HepG2 (cell line): Measurements from ENCODE around the gene NTM. TPM values are rescaled to one million over a fixed set of nuclear protein-coding genes. Genes with fewer than 3 reads are reported as not detected.

Experiments
- ATAC-seq: fragments of 200-7000 bp; cut with Tn5 transposase; 3 replicates; pipeline ENCODE4 v1.9.1; 2020; ENCODE audit warnings: mild to moderate bottlenecking, moderate library complexity
- BruUV-seq: library from RNA; stranded (reverse); fragments of 400-500 nt; replicated peaks from 2 replicates; lab custom pipeline; 2021; lab: Mats Ljungman, UMichigan
- CTCF ChIA-PET: fragments of 300-600 bp; formaldehyde crosslinking; extraction: SDS; loops from one replicate; lab custom pipeline; 2021; ENCODE audit warnings: low total read pairs, inconsistent platforms, low intra/inter-chr PET ratio; lab: Yijun Ruan, JAX
- POLR2A ChIA-PET: fragments of 350-600 bp; sonication (Branson Sonifier 250); formaldehyde crosslinking; loops from one replicate; lab custom pipeline; 2020; ENCODE audit warnings: antibody characterized with exemption, inconsistent platforms; lab: Yijun Ruan, JAX
- DNase-seq: peaks from one replicate; pipeline ENCODE4 v3.0.0-alpha.2; 2015; ENCODE audit warnings: low spot score
- FAIRE-seq: peaks from 3 replicates; lab custom pipeline; 2011; peaks lifted over from hg19 to GRCh38; lab: Jason Lieb, UNC
- H2AFZ ChIP-seq: one replicate; pipeline ENCODE4 v1.6.1; 2011; ENCODE audit warnings: low read length, inconsistent platforms
- H3K27ac ChIP-seq: fragments of 300-600 bp; 3 replicates; pipeline ENCODE4 v1.8.0; 2011; ENCODE audit warnings: mixed run types, mild to moderate bottlenecking, mixed read lengths, low read length, inconsistent platforms; ENCODE audit not compliant: insufficient read depth; ENCODE audit errors: extremely low read length
- H3K27me3 ChIP-seq, 2 experiments: fragments of 200-600 bp in 1 of 2; 2 replicates in 1 of 2; 3 replicates in 1 of 2; pipeline versions ENCODE4 v1.6.0 to v1.8.0; 2011; ENCODE audit warnings: low read length in 2 of 2, mild to moderate bottlenecking in 2 of 2, moderate library complexity in 2 of 2, inconsistent platforms in 1 of 2; ENCODE audit not compliant: insufficient read depth in 2 of 2, control insufficient read depth in 1 of 2
- H3K36me3 ChIP-seq, 2 experiments: fragments of 200-600 bp in 1 of 2; replicated peaks in 1 of 2; 2 replicates in 1 of 2; 3 replicates in 1 of 2; pipeline versions ENCODE4 v1.5.1 to v1.8.0; 2011; ENCODE audit warnings: low read length in 2 of 2, inconsistent platforms in 1 of 2; ENCODE audit not compliant: insufficient read depth in 2 of 2, control insufficient read depth in 1 of 2
- H3K4me1 ChIP-seq: 2 replicates; pipeline ENCODE4 v1.5.1; 2012; ENCODE audit warnings: low read length, inconsistent platforms; ENCODE audit not compliant: insufficient read depth
- H3K4me2 ChIP-seq: 2 replicates; pipeline ENCODE4 v1.6.0; 2011; ENCODE audit warnings: low read depth, low read length, inconsistent platforms
- H3K4me3 ChIP-seq, 3 experiments: fragments of 200-600 bp in 1 of 3; sonication (generic), shearing (Covaris generic) in 1 of 3; replicated peaks in 1 of 3; 2 replicates each; pipeline ENCODE4 v1.5.1; 2011 to 2016; ENCODE audit warnings: low read length in 3 of 3, inconsistent platforms in 2 of 3, low read depth in 2 of 3, mild to moderate bottlenecking in 2 of 3, control low read depth in 1 of 3, mixed read lengths in 1 of 3; ENCODE audit not compliant: insufficient read depth in 1 of 3
- H3K79me2 ChIP-seq: one replicate; pipeline ENCODE4 v1.6.1; 2011; ENCODE audit warnings: low read length, inconsistent platforms; ENCODE audit not compliant: insufficient read depth
- H3K9ac ChIP-seq: 2 replicates; pipeline ENCODE4 v1.6.0; 2011; ENCODE audit warnings: mild to moderate bottlenecking, low read depth, low read length, inconsistent platforms; ENCODE audit not compliant: insufficient read depth
- H3K9me3 ChIP-seq: 2 replicates; pipeline ENCODE4 v1.5.1; 2012; ENCODE audit warnings: mild to moderate bottlenecking, low read length
- H4K20me1 ChIP-seq: 2 replicates; pipeline ENCODE4 v1.6.0; 2011; ENCODE audit warnings: inconsistent platforms, mild to moderate bottlenecking, low read length, moderate library complexity; ENCODE audit not compliant: insufficient read depth
- BRD4 ChIP-seq: sonication (generic); formaldehyde crosslinking; IDR thresholded peaks from 2 replicates; pipeline ENCODE4 v1.4.0; 2020; ENCODE audit warnings: missing genetic modification reagents
- CBX5 ChIP-seq: sonication (generic); formaldehyde crosslinking; IDR thresholded peaks from 2 replicates; pipeline ENCODE4 v1.4.0; 2020; ENCODE audit warnings: missing genetic modification reagents, borderline replicate concordance
- DR1 ChIP-seq: sonication (generic); formaldehyde crosslinking; IDR thresholded peaks from 2 replicates; pipeline ENCODE4 v1.8.0; 2021; ENCODE audit warnings: mild to moderate bottlenecking, missing genetic modification reagents, inconsistent platforms
- HNF4G ChIP-seq, 2 experiments: sonication (generic) in 1 of 2; formaldehyde crosslinking in 1 of 2; IDR thresholded peaks; 2 replicates each; pipeline versions ENCODE4 v1.4.0 to v1.6.1; 2011 to 2020; ENCODE audit warnings: borderline replicate concordance in 2 of 2, low read depth in 2 of 2, mild to moderate bottlenecking in 2 of 2, low read length in 1 of 2, missing genetic modification reagents in 1 of 2, moderate library complexity in 1 of 2
- HNRNPL ChIP-seq: fragments of 200-400 bp; formaldehyde crosslinking; IDR thresholded peaks from 2 replicates; pipeline ENCODE4 v1.6.1; 2017; ENCODE audit warnings: mild to moderate bottlenecking, low read depth, low read length
- RAD21 ChIP-seq: fragments of 450-650 bp; formaldehyde crosslinking; IDR thresholded peaks from 2 replicates; pipeline ENCODE4 v1.5.0; 2020; ENCODE audit warnings: mild to moderate bottlenecking
- RBM39 ChIP-seq: fragments of 200-400 bp; formaldehyde crosslinking; IDR thresholded peaks from one replicate; pipeline ENCODE4 v1.6.1; 2018; ENCODE audit warnings: antibody characterized with exemption, mild to moderate bottlenecking, low read depth, low read length; ENCODE audit not compliant: poor library complexity, severe bottlenecking
- SATB2 ChIP-seq: sonication (generic); formaldehyde crosslinking; IDR thresholded peaks from 2 replicates; pipeline ENCODE4 v1.5.0; 2020; ENCODE audit warnings: missing genetic modification reagents
- SMC3 ChIP-seq: IDR thresholded peaks from 2 replicates; pipeline ENCODE4 v1.6.1; 2011; ENCODE audit warnings: low read length, improper control_type of control experiment
- ZNF775 ChIP-seq: sonication (generic); formaldehyde crosslinking; IDR thresholded peaks from 2 replicates; pipeline ENCODE4 v1.4.0; 2020; ENCODE audit warnings: missing genetic modification reagents, mild to moderate bottlenecking, moderate library complexity, borderline replicate concordance
- ZNF780A ChIP-seq: sonication (generic); formaldehyde crosslinking; IDR thresholded peaks from 2 replicates; pipeline ENCODE4 v1.8.0; 2022; ENCODE audit warnings: mild to moderate bottlenecking, missing genetic modification reagents, moderate library complexity
- ZNF781 ChIP-seq: sonication (generic); formaldehyde crosslinking; IDR thresholded peaks from 2 replicates; pipeline ENCODE4 v1.5.1; 2020; ENCODE audit warnings: borderline replicate concordance, mild to moderate bottlenecking, missing genetic modification reagents; ENCODE audit errors: not compliant biosample characterization
- WGBS: methylation state at CpG from one replicate; pipeline ENCODE4 v1.1.6; 2017; ENCODE audit warnings: low lambda C conversion rate; 5-methylcytosine and 5-hydroxymethylcytosine counted together
- in situ Hi-C: cut with HindIII; loops from 2 replicates; pipeline ENCODE4 v1.10.0; 2017; ENCODE audit warnings: low pct_unique_long_range_greater_than_20kb; ENCODE audit not compliant: extremely low pct_ligation_motif_present
- intact Hi-C: fragments of 100-400 bp; cut with micrococcal nuclease; formaldehyde crosslinking; loops from one replicate; pipeline ENCODE4 v1.10.0; 2022; ENCODE audit not compliant: unreplicated experiment
- polyA plus RNA-seq, 8 experiments: library from polyadenylated mRNA; depleted of rRNA in 3 of 8; stranded (reverse) in 7 of 8; unstranded in 1 of 8; fragments of >200 nt; fragmentation: Illumina TruSeq in 4 of 8; extraction: Trizol in 4 of 8; gene quantifications; 2 replicates each; pipeline versions ENCODE4 v1.2.1 to v1.2.3, GENCODE V29; 2011 to 2016; ENCODE audit warnings: low read depth in 4 of 8, missing spikeins in 1 of 8, mixed read lengths in 1 of 8; ENCODE audit not compliant: insufficient read depth in 1 of 8
- total RNA-seq, 5 experiments: library from RNA; depleted of rRNA; stranded (reverse); fragments of >200 nt; fragmentation: Illumina TruSeq; extraction: Trizol; gene quantifications; 2 replicates each; pipeline ENCODE4 v1.2.3, GENCODE V29; 2016; ENCODE audit warnings: low read depth in 1 of 5
- TF ChIP-seq, protein P1 (sequence below): sonication (generic); formaldehyde crosslinking; IDR thresholded peaks from 2 replicates; pipeline ENCODE4 v1.4.0; 2020; ENCODE audit warnings: mild to moderate bottlenecking, missing genetic modification reagents
- TF ChIP-seq, protein P2 (sequence below): sonication (generic); formaldehyde crosslinking; IDR thresholded peaks from 2 replicates; pipeline ENCODE4 v1.9.0; 2021; ENCODE audit warnings: mild to moderate bottlenecking, missing genetic modification reagents
- TF ChIP-seq, protein P3 (sequence below): sonication (generic); formaldehyde crosslinking; conservative IDR thresholded peaks from 2 replicates; pipeline ENCODE4 v1.8.1; 2023; ENCODE audit warnings: missing genetic modification reagents

Gene NTM
- total and polyA plus RNA-seq, 2 of the 13 experiments (the other 11 are each of a cell fraction or from before 2014, with no cell fraction given): not detected

DNA sequence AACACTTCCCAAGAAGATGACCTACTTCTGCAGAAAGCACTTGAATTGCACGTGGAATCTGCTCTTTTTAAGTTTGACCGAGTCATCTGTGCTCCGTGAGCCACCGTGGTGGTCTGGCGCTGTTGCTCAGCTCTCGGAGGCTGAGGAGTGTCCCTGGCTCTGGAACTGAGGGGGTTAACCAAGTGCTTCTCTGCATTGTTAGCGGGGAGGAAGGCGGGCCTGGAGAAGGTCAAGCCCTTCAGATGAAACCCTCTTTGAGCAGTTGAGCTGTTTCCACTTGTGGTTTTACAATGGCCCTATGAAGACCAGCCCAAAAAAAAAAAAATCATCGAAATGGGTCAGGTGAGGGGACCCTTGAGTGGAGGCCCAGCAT is 286.4 kb downstream of the NTM start (continued):
- TF ChIP-seq RBM39: no peak
- TF ChIP-seq, protein P1, sequence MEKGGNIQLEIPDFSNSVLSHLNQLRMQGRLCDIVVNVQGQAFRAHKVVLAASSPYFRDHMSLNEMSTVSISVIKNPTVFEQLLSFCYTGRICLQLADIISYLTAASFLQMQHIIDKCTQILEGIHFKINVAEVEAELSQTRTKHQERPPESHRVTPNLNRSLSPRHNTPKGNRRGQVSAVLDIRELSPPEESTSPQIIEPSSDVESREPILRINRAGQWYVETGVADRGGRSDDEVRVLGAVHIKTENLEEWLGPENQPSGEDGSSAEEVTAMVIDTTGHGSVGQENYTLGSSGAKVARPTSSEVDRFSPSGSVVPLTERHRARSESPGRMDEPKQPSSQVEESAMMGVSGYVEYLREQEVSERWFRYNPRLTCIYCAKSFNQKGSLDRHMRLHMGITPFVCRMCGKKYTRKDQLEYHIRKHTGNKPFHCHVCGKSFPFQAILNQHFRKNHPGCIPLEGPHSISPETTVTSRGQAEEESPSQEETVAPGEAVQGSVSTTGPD (CRISPR knock-in tag): no peak
- TF ChIP-seq DR1 (CRISPR knock-in tag): no peak
- TF ChIP-seq SATB2 (CRISPR knock-in tag): no peak
- TF ChIP-seq CBX5 (CRISPR knock-in tag): no peak
- TF ChIP-seq SMC3: no peak
- no peak for TF ChIP-seq ZNF781 (CRISPR knock-in tag)

DNA sequence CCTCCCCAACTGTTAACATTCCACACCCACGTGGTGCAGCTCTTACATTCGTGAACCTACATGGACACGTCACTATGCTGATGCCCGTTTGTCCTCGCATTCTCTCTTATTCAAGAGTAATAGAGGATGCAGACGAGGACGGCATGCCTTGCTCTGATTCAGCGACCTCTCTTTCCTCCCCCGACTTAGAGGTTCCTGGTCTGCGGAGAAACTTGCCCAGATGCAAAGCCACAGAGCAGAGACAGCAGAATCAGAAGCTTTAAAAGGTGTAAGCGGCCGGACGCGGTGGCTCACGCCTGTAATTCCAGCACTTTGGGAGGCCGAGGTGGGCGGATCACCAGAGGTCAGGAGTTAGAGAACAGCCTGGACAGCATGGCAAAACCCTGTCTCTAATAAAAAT is 288.0 kb downstream of the NTM start:
- Histone ChIP-seq H3K4me2 (no peak overlapping the region), H3K27me3 (peaks cover 5 to 60% of the 10 kb centered on the region in 2 experiments; a peak in 4 of 5 replicates), H3K27ac (no peak overlapping the region), H4K20me1 (no peaks in the 10 kb centered on the region), H3K79me2 (no peaks in the 10 kb centered on the region), H3K36me3 (no peaks in the 10 kb centered on the region), H3K4me1 (no peaks in the 10 kb centered on the region), H2AFZ (no peak overlapping the region), H3K9ac (no peak overlapping the region), H3K9me3 (no peaks in the 10 kb centered on the region), H3K4me3 (no peak overlapping the region)
- POLR2A ChIA-PET: no interaction called here
- intact Hi-C loops: no loop called here
- in situ Hi-C loops: no loop called here
- no peak for FAIRE-seq
- BruUV-seq: no TSS peak
- no peak for ATAC-seq
- no peak for DNase-seq
- CTCF ChIA-PET: no interaction called here
- WGBS: 23% methylated on average over 14 of the region's 17 CpGs
- TF ChIP-seq, protein P2, sequence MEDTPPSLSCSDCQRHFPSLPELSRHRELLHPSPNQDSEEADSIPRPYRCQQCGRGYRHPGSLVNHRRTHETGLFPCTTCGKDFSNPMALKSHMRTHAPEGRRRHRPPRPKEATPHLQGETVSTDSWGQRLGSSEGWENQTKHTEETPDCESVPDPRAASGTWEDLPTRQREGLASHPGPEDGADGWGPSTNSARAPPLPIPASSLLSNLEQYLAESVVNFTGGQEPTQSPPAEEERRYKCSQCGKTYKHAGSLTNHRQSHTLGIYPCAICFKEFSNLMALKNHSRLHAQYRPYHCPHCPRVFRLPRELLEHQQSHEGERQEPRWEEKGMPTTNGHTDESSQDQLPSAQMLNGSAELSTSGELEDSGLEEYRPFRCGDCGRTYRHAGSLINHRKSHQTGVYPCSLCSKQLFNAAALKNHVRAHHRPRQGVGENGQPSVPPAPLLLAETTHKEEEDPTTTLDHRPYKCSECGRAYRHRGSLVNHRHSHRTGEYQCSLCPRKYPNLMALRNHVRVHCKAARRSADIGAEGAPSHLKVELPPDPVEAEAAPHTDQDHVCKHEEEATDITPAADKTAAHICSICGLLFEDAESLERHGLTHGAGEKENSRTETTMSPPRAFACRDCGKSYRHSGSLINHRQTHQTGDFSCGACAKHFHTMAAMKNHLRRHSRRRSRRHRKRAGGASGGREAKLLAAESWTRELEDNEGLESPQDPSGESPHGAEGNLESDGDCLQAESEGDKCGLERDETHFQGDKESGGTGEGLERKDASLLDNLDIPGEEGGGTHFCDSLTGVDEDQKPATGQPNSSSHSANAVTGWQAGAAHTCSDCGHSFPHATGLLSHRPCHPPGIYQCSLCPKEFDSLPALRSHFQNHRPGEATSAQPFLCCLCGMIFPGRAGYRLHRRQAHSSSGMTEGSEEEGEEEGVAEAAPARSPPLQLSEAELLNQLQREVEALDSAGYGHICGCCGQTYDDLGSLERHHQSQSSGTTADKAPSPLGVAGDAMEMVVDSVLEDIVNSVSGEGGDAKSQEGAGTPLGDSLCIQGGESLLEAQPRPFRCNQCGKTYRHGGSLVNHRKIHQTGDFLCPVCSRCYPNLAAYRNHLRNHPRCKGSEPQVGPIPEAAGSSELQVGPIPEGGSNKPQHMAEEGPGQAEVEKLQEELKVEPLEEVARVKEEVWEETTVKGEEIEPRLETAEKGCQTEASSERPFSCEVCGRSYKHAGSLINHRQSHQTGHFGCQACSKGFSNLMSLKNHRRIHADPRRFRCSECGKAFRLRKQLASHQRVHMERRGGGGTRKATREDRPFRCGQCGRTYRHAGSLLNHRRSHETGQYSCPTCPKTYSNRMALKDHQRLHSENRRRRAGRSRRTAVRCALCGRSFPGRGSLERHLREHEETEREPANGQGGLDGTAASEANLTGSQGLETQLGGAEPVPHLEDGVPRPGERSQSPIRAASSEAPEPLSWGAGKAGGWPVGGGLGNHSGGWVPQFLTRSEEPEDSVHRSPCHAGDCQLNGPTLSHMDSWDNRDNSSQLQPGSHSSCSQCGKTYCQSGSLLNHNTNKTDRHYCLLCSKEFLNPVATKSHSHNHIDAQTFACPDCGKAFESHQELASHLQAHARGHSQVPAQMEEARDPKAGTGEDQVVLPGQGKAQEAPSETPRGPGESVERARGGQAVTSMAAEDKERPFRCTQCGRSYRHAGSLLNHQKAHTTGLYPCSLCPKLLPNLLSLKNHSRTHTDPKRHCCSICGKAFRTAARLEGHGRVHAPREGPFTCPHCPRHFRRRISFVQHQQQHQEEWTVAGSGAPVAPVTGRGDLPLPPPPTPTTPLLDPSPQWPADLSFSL (CRISPR knock-in tag): no peak
- TF ChIP-seq BRD4 (CRISPR knock-in tag) (no peak), HNRNPL (no peak), ZNF780A (no peak), RAD21 (no peak), ZNF775 (CRISPR knock-in tag) (no peak), HNF4G (IDR thresholded peaks at IDR 0.05; ENCODE audit: borderline replicate concordance, low read depth, low read length) (no peak), HNF4G (CRISPR knock-in tag; IDR thresholded peaks at IDR 0.05; ENCODE audit: borderline replicate concordance, low read depth) (no peak)
- TF ChIP-seq, protein P3, sequence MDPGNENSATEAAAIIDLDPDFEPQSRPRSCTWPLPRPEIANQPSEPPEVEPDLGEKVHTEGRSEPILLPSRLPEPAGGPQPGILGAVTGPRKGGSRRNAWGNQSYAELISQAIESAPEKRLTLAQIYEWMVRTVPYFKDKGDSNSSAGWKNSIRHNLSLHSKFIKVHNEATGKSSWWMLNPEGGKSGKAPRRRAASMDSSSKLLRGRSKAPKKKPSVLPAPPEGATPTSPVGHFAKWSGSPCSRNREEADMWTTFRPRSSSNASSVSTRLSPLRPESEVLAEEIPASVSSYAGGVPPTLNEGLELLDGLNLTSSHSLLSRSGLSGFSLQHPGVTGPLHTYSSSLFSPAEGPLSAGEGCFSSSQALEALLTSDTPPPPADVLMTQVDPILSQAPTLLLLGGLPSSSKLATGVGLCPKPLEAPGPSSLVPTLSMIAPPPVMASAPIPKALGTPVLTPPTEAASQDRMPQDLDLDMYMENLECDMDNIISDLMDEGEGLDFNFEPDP: no peak
